ENCODE measurements around the gene ENO2.

ENO2 gene

DNA sequence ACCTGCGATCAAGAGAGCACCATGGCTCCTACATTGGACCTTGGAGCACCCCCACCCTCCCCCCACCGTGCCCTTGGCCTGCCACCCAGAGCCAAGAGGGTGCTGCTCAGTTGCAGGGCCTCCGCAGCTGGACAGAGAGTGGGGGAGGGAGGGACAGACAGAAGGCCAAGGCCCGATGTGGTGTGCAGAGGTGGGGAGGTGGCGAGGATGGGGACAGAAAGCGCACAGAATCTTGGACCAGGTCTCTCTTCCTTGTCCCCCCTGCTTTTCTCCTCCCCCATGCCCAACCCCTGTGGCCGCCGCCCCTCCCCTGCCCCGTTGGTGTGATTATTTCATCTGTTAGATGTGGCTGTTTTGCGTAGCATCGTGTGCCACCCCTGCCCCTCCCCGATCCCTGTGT, 27.4 kb downstream of the ENO2 start:
- Histone ChIP-seq H3K79me1 (ENCODE audit: low read length) (peaks cover 3% of the 10 kb centered on the region), H3K4me1 (ENCODE audit: control insufficient read depth, low read depth, low read length) (peaks cover 4% of the 10 kb centered on the region), H3K9ac (ENCODE audit: low read length) (no peak overlapping the region), H3K23ac (ENCODE audit: low read length) (no peak overlapping the region), H3K36me3 (ENCODE audit: control insufficient read depth, insufficient read depth, low read length) (peaks cover 5% of the 10 kb centered on the region), H3K4me2 (ENCODE audit: low read length) (no peak overlapping the region), H3K4ac (ENCODE audit: low read depth, low read length) (no peak overlapping the region), H4K5ac (ENCODE audit: low read length) (no peak overlapping the region), H3K4me3 (ENCODE audit: low read length) (no peak overlapping the region), H3K56ac (ENCODE audit: low read length) (no peak overlapping the region), H3K79me2 (ENCODE audit: control insufficient read depth, insufficient read depth, low read length) (no peaks in the 10 kb centered on the region), H3K18ac (ENCODE audit: low read length) (no peak overlapping the region), H2BK120ac (ENCODE audit: low read depth, low read length) (no peak overlapping the region), H4K8ac (ENCODE audit: low read depth, low read length) (no peak overlapping the region), H3K27ac (ENCODE audit: low read depth, low read length) (no peak overlapping the region), H2AK5ac (ENCODE audit: low read length) (no peak overlapping the region), H2BK5ac (ENCODE audit: low read length) (no peak overlapping the region), H3K27me3 (ENCODE audit: insufficient read depth, low read length, poor library complexity) (no peaks in the 10 kb centered on the region), H2BK15ac (replicated peaks; ENCODE audit: low read depth) (no peak overlapping the region)
- no peak for DNase-seq
- no CpG with 5 or more reads among the region's 12 CpGs for WGBS (ENCODE audit: extremely low coverage, insufficient coverage, low lambda C conversion rate)

DNA sequence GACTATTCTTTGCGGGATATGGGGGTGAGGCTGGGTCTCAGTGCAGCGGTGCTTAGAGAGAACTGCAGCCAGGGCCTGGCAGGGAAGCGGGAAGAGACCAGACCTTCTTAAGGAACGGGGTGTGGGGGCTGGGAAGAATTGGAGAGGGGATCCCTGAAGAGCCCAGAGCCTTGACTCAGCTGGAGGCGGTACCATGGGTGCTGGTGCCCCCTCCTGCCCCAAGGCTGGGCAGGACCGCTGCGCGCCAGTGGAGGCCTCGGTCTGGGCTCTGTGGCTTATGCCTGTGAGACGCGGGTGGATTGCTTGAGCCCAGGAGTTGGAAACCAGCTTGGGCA, 27.9 kb downstream of the ENO2 start:
- H4K8ac ChIP-seq (ENCODE audit: low read depth, low read length): no peak overlapping the region
- H3K27me3 ChIP-seq (ENCODE audit: insufficient read depth, low read length, poor library complexity): no peaks in the 10 kb centered on the region
- no peak overlapping the region for H2BK15ac ChIP-seq (replicated peaks; ENCODE audit: low read depth)
- H3K27ac ChIP-seq (ENCODE audit: low read depth, low read length): peak overlapping the region; percentile 23
- no peak overlapping the region for H2AK5ac ChIP-seq (ENCODE audit: low read length)
- no peak overlapping the region for H3K4me2 ChIP-seq (ENCODE audit: low read length)
- peaks cover 4% of the 10 kb centered on the region for H3K4me1 ChIP-seq (ENCODE audit: control insufficient read depth, low read depth, low read length)
- DNase-seq: no peak
- no peak overlapping the region for H3K9ac ChIP-seq (ENCODE audit: low read length)
- WGBS (ENCODE audit: extremely low coverage, insufficient coverage, low lambda C conversion rate): no CpG with 5 or more reads among the region's 11 CpGs
- H2BK5ac ChIP-seq (ENCODE audit: low read length): no peak overlapping the region
- H3K36me3 ChIP-seq (ENCODE audit: control insufficient read depth, insufficient read depth, low read length): peaks cover 5% of the 10 kb centered on the region
- H3K79me2 ChIP-seq (ENCODE audit: control insufficient read depth, insufficient read depth, low read length): no peaks in the 10 kb centered on the region
- H3K23ac ChIP-seq (ENCODE audit: low read length): no peak overlapping the region
- no peak overlapping the region for H4K5ac ChIP-seq (ENCODE audit: low read length)
- no peak overlapping the region for H3K18ac ChIP-seq (ENCODE audit: low read length)
- H3K4ac ChIP-seq (ENCODE audit: low read depth, low read length): no peak overlapping the region
- no peak overlapping the region for H3K56ac ChIP-seq (ENCODE audit: low read length)
- H3K79me1 ChIP-seq (ENCODE audit: low read length): peaks cover 3% of the 10 kb centered on the region
- no peak overlapping the region for H3K4me3 ChIP-seq (ENCODE audit: low read length)
- no peak overlapping the region for H2BK120ac ChIP-seq (ENCODE audit: low read depth, low read length)

DNA sequence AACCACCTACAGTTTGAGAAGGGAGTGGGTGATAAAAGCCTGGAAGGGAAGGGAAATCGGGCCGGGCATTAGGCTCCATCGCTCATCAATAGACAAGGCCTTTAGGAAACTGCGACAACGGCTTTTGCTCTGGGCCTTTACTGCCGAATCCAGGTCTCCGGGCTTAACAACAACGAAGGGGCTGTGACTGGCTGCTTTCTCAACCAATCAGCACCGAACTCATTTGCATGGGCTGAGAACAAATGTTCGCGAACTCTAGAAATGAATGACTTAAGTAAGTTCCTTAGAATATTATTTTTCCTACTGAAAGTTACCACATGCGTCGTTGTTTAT, 29.0 kb downstream of the ENO2 start:
- Histone ChIP-seq H3K36me3 (ENCODE audit: control insufficient read depth, insufficient read depth, low read length) (peaks cover 5% of the 10 kb centered on the region), H2BK15ac (replicated peaks; ENCODE audit: low read depth) (no peak overlapping the region), H2BK120ac (ENCODE audit: low read depth, low read length) (no peak overlapping the region), H3K18ac (ENCODE audit: low read length) (peak overlapping the region; percentile 12), H3K9ac (ENCODE audit: low read length) (peak overlapping the region; percentile 65), H3K4me3 (ENCODE audit: low read length) (no peak overlapping the region), H2BK5ac (ENCODE audit: low read length) (no peak overlapping the region), H3K27me3 (ENCODE audit: insufficient read depth, low read length, poor library complexity) (no peaks in the 10 kb centered on the region), H4K8ac (ENCODE audit: low read depth, low read length) (no peak overlapping the region), H3K79me2 (ENCODE audit: control insufficient read depth, insufficient read depth, low read length) (no peaks in the 10 kb centered on the region), H3K4me2 (ENCODE audit: low read length) (no peak overlapping the region), H3K27ac (ENCODE audit: low read depth, low read length) (peak overlapping the region; percentile 39), H2AK5ac (ENCODE audit: low read length) (no peak overlapping the region), H3K56ac (ENCODE audit: low read length) (peak overlapping the region; percentile 69), H3K4ac (ENCODE audit: low read depth, low read length) (no peak overlapping the region), H3K23ac (ENCODE audit: low read length) (no peak overlapping the region), H3K4me1 (ENCODE audit: control insufficient read depth, low read depth, low read length) (peaks cover 2% of the 10 kb centered on the region), H4K5ac (ENCODE audit: low read length) (no peak overlapping the region), H3K79me1 (ENCODE audit: low read length) (peaks cover 3% of the 10 kb centered on the region)
- WGBS (ENCODE audit: extremely low coverage, insufficient coverage, low lambda C conversion rate): no CpG with 5 or more reads among the region's 13 CpGs
- peak; percentile 98 for DNase-seq

DNA sequence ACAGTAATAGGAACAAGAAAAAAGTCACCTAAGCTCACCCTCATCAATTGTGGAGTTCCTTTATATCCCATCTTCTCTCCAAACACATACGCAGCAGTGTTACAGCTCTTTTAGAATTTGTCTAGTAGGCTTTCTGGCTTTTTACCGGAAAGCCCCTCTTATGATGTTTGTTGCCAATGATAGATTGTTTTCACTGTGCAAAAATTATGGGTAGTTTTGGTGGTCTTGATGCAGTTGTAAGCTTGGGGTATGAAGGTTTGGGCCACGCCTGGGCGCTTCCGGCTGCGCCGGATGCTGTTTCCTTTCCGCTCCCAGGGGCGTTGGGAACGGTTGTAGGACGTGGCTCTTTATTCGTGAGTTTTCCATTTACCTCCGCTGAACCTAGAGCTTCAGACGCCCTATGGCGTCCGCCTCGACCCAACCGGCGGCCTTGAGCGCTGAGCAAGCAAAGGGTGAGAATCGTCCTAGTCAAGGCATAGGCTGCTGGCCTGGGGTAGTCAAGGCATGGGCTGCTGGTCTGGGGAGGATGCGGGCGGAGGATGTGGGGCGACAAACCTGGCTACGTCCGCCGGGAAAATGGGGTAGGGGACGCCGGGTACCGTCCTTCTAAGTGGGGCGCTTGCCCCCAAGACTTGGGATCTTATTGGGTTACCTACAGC, 29.5 kb downstream of the ENO2 start, which contains the start of the genes C12orf57 and RNU7-1:
Gene C12orf57 (plus strand): TSS at position 301 of the 659 bp plus-strand sequence. CDS start 100 bp downstream, at position 401.
Gene RNU7-1 (plus strand): TSS at position 95 of the 659 bp plus-strand sequence.
- Histone ChIP-seq H2AK5ac (ENCODE audit: low read length) (peak within 1 kb of the TSS; percentile 86), H2BK15ac (replicated peaks; ENCODE audit: low read depth) (no peak within 1 kb of the TSS), H4K8ac (ENCODE audit: low read depth, low read length) (no peak within 1 kb of the TSS), H3K79me2 (ENCODE audit: control insufficient read depth, insufficient read depth, low read length) (no peaks in the 10 kb centered on the region), H3K56ac (ENCODE audit: low read length) (peak within 1 kb of the TSS; percentile 99), H3K9ac (ENCODE audit: low read length) (peak within 1 kb of the TSS; percentile 99), H3K4me1 (ENCODE audit: control insufficient read depth, low read depth, low read length) (peaks cover 2% of the 10 kb centered on the region), H3K4me2 (ENCODE audit: low read length) (peak within 1 kb of the TSS; percentile 95), H2BK120ac (ENCODE audit: low read depth, low read length) (no peak within 1 kb of the TSS), H4K5ac (ENCODE audit: low read length) (no peak within 1 kb of the TSS), H3K36me3 (ENCODE audit: control insufficient read depth, insufficient read depth, low read length) (peaks cover 4% of the 10 kb centered on the region), H3K27me3 (ENCODE audit: insufficient read depth, low read length, poor library complexity) (no peaks in the 10 kb centered on the region), H3K23ac (ENCODE audit: low read length) (peak within 1 kb of the TSS; percentile 98), H3K18ac (ENCODE audit: low read length) (peak within 1 kb of the TSS; percentile 12), H2BK5ac (ENCODE audit: low read length) (peak within 1 kb of the TSS; percentile 90), H3K4me3 (ENCODE audit: low read length) (peak within 1 kb of the TSS; percentile 75), H3K27ac (ENCODE audit: low read depth, low read length) (peak within 1 kb of the TSS; percentile 87), H3K79me1 (ENCODE audit: low read length) (peaks cover 3% of the 10 kb centered on the region), H3K4ac (ENCODE audit: low read depth, low read length) (peak within 1 kb of the TSS; percentile 71)
- DNase-seq: peak; percentile 99
- no CpG with 5 or more reads among the region's 31 CpGs for WGBS (ENCODE audit: extremely low coverage, insufficient coverage, low lambda C conversion rate)

DNA sequence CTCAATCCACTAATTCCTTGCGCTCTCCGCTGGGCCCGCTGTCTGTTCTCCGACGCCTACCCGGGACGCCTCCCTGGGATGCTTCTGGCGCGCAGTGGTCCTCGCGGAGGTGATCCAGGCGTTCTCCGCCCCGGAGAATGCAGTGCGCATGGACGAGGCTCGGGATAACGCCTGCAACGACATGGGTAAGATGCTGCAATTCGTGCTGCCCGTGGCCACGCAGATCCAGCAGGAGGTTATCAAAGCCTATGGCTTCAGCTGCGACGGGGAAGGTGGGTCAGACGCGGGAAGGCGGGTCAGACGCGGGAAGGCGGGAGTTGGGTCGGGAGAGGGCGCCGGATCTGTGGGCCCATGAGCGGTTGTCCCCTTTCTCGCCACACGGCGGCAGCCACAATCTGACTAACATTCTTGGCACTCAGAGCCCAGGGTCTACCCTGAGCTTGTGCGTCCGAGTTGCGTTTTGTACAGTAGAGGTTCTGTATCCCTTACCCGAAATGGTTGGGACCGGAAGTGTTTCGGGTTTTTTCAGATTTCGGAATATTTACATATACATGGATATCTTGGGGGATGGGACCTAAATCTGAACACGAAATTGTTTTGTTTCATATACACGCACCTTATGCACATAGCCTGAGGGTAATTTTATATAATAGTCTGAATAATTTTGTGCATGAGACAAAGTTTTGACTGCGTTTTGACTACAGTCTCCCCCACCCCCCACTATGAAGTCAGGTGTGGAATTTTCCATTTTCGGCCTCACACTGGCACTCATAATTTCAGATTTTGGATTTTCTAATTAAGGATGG, 30.2 kb downstream of the ENO2 start:
- H4K5ac ChIP-seq (ENCODE audit: low read length): no peak overlapping the region
- H3K23ac ChIP-seq (ENCODE audit: low read length): peak overlapping the region; percentile 98
- H3K27me3 ChIP-seq (ENCODE audit: insufficient read depth, low read length, poor library complexity): no peaks in the 10 kb centered on the region
- no peaks in the 10 kb centered on the region for H3K79me1 ChIP-seq (ENCODE audit: low read length)
- peak overlapping the region; percentile 86 for H2AK5ac ChIP-seq (ENCODE audit: low read length)
- DNase-seq: peak; percentile 97
- H2BK120ac ChIP-seq (ENCODE audit: low read depth, low read length): no peak overlapping the region
- H3K4ac ChIP-seq (ENCODE audit: low read depth, low read length): peak overlapping the region; percentile 71
- H2BK15ac ChIP-seq (replicated peaks; ENCODE audit: low read depth): no peak overlapping the region
- peak overlapping the region; percentile 87 for H3K27ac ChIP-seq (ENCODE audit: low read depth, low read length)
- H4K8ac ChIP-seq (ENCODE audit: low read depth, low read length): no peak overlapping the region
- H3K4me3 ChIP-seq (ENCODE audit: low read length): peak overlapping the region; percentile 75
- H3K4me2 ChIP-seq (ENCODE audit: low read length): peak overlapping the region; percentile 95
- H3K79me2 ChIP-seq (ENCODE audit: control insufficient read depth, insufficient read depth, low read length): no peaks in the 10 kb centered on the region
- peaks cover 2% of the 10 kb centered on the region for H3K4me1 ChIP-seq (ENCODE audit: control insufficient read depth, low read depth, low read length)
- H2BK5ac ChIP-seq (ENCODE audit: low read length): peak overlapping the region; percentile 90
- H3K9ac ChIP-seq (ENCODE audit: low read length): peak overlapping the region; percentile 99
- WGBS (ENCODE audit: extremely low coverage, insufficient coverage, low lambda C conversion rate): no CpG with 5 or more reads among the region's 48 CpGs
- peaks cover 1% of the 10 kb centered on the region for H3K36me3 ChIP-seq (ENCODE audit: control insufficient read depth, insufficient read depth, low read length)
- H3K56ac ChIP-seq (ENCODE audit: low read length): peak overlapping the region; percentile 99
- peak overlapping the region; percentile 2 for H3K18ac ChIP-seq (ENCODE audit: low read length)
